HPDE6-E6E7 (cell line): ENCODE data around the gene MRPL2.
"Not testable (repeated sequence)": the region's sequence is repeated elsewhere in the genome, so short reads cannot be mapped to it uniquely, and the experiment has no call there.

Experiments used
- DNase-seq: peaks from one replicate; pipeline ENCODE4 v3.0.0; 2011; ENCODE audit warnings: missing footprints; ENCODE audit errors: extremely low spot score

MRPL2 gene

GRCh38 chr6:43082806-43083655, 23.8 kb upstream of the MRPL2 start:
- DNase-seq = no peak

GRCh38 chr6:43081922-43082321, 22.7 kb upstream of the MRPL2 start:
- DNase-seq = not testable (repeated sequence)

GRCh38 chr6:43081043-43081442, 21.8 kb upstream of the MRPL2 start:
- no peak for DNase-seq

- DNase-seq = no peak
Measured at GRCh38 chr6:43078691-43079090, 19.5 kb upstream of the MRPL2 start.

DNA sequence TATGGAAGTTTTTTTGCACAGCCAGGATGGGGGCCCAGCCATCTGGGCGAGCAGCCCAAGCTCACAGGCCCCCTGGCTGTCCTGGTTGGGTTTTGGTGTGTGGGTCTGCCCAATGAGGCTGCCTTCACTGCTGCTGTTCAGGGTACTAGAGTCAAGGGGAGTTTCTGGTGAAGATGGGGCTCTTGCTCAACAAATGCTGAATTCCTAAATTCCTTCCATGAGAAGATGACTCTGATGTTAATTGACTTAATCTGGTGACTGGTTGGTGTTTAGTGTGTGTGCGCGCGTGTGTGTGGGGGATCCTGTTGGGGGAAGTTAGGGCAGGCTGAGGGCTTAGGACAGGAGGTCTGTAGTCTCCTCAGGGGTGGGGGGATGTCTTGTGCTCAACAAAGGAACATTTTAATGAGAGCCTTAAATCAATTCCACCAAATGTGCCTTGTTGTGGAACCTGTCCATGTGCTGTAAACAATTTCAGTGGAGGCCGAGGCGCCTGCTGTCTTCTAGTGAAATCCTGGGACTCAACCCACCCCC, 18.8 kb upstream of the MRPL2 start:
- no peak for DNase-seq

- no peak for DNase-seq
Measured at GRCh38 chr6:43077333-43077809, 18.1 kb upstream of the MRPL2 start.

DNA sequence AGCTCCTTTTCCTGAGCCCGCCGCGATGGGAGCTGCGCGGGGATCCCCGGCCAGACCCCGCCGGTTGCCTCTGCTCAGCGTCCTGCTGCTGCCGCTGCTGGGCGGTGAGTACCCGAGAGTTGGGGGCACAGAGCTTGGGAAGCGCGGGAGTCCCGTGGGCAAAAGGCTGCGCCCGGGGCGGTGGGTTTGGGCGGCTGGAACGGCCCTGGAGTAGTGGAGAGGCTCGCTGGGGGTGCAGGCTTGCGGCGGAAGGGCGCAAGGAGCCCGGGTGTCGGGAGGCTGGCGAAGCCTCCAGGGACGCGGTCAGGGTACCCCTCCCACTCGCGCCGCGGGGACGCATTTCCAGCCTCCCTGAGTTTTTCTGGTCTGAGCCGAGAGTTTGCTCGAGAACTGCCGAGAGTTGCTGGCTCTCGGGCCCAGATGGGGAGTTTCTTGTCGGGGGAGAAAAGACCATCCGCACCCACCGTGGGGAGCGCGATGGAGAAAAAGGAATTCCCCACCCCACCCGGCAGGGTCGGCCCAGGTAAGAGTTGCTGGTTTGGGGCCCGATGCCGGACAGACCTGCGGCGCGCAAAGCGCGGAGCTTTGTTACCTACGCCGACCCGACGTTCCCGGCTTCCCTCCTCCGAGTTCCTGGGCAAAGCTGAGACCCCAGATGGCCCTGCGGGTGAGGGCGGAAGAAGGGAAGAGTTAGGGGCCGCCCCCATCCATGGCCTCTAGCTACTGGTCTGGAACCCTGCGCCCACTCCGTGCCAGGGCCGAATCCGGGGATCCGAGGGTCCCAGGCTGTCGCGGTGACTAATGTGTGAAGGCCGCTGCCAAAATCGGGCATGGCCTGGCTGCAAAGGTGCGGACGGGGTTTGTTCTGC, 17.5 kb upstream of the MRPL2 start:
- DNase-seq = no peak

DNA sequence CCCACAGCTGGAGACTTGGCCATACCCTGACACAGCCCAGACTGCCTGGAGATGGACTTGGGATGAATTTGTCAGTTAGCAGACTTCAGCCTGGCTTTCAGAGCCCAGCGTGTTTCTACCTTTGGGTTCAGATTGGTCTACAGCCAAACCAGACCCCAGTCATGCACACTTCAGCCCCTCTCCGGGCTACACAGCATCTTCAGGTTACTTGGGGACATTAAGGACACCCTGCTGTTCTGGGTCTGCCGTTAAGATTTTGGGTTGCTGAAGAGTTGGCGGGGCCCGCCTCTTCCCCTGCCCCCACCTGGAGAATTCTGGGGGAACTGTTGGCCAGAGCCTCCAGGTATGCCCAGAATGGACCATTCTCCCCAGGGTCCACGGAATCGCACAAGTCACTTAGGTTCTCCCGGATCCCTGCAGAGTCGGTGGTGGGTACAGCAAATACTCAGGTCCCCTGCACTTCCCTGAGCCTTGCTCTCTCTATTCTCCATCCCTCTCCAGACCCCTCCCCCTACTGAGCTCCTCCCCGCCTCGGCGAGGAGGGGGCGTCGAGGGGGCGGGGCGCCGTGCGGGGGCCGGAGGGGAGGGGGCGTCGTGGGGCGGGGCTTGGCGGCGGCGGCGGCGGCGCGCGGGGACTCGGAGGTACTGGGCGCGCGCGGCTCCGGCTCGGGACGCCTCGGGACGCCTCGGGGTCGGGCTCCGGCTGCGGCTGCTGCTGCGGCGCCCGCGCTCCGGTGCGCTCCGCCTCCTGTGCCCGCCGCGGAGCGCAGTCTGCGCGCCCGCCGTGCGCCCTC, 16.6 kb upstream of the MRPL2 start, which contains the start of gene PTK7:
Gene PTK7 (plus strand): TSS at position 645 of the 794 bp plus-strand sequence. CDS start 175 bp downstream, outside the sequence.
- DNase-seq = no peak

DNA sequence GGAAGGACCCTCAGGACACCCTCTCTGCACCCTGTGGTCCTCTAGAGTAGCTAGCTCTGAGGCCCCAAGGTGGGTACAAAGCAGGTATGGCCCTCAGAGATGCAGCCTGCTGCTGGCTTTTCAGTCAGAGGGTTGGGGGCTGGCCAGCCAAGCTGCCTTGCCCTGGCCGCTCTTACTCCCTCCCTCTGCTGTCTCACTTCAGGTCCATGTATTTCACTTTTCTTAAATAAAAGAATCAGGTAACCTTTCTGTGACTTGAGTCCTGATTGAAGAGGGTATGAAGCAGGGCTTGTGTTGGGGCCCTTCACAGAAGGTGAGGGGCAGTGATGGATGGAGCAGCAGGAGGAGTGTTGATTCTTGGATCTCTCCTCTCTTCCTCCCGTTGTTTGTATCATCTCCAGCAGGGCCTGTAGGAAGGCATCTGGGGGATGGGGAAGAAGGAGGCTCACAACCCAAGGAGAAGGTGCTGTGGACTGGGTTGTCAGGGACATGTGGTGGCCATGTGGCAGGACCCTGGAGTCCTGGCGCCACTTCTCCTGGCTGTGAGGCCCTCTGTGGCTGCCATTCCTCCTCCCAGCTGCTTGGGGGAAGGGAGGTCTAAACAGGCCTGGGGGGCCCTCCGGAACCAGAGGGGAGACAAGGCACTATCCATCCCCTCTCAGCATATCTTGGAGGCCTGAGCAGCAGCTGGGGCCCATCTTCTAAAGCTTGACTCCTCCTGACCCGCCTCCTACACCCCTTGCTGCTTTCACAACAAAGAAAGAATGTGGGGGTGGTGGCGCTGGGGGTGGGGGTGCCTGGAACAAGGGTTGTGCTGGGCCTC, 15.8 kb upstream of the MRPL2 start:
- DNase-seq = no peak

- no peak for DNase-seq
Measured at GRCh38 chr6:43070028-43070632, 10.9 kb upstream of the MRPL2 start.

DNA sequence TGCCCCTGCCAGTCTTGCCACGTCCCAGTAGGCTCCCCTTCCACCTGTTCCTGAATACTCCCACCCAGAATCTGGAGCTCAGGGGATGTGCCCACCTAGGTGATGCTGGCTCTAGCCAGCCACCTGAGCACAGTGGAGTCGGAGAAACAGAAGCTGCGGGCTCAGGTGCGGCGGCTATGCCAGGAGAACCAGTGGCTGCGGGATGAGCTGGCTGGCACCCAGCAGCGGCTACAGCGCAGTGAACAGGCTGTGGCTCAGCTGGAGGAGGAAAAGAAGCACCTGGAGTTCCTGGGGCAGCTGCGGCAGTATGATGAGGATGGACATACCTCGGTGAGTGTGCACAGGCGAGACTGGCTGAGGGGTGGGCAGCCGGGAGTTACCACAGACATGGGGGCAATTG, 3.6 kb upstream of the MRPL2 start:
- no peak for DNase-seq

- DNase-seq = no peak
Measured at GRCh38 chr6:43061861-43062260, 2.6 kb upstream of the MRPL2 start.

DNA sequence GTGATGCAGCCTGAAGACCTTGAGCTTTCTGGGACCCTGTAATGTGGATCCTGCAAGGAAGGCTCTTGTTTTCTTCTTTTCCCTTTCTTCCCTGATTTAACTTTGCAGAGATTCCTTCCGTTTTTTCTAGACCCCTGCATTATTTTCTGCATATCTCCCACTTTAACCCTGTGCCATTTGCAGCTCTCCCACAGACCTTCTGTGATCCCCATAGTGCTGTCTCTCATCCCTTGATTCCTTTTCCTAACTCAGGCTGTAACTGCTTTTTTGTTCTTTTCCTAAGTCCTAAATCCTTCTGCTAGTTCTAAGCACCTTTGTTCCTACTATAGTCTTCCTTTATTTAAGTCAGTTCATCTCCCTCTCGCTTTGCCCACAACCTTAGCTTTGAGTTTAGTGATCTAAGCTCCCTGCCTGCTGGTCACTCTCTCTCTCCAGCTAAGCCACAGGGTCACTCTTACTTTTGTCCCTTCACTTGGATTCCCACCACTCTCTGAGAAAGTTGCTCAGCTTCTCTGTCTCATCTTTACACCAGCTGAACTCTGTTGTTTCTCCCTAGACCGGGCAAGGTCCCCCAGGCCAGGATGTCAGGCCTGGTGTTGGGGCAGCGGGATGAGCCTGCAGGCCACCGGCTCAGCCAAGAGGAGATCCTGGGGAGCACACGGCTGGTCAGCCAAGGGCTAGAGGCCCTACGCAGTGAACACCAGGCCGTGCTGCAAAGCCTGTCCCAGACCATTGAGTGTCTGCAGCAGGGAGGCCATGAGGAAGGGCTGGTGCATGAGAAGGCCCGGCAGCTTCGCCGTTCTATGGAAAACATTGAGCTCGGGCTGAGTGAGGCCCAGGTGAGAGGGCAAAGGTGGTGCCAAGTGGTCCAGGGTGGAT, 1.8 kb upstream of the MRPL2 start:
- no peak for DNase-seq

- DNase-seq = peak; percentile 42
Measured at GRCh38 chr6:43060034-43060754, 960 bp upstream of the MRPL2 start.

DNA sequence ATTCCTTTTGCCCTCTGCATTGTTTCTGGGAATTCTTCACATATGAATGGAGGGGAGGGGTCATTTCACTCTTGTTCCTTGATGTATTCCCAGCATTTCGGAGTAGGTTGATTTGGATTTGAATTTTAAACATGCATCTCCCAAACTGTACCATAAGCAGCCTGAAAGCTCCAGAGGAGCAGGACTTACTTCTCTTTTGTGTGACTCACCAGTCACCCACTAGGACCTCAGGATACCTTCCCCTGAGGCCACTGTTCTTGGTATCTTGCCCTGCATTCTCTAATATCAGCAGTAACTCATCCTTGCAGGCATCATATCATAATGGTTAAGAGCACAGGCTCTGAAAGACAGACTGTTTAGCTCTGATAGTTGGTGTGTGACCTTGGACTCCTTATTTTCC, 703 bp downstream of the MRPL2 start:
- DNase-seq = no peak

DNA sequence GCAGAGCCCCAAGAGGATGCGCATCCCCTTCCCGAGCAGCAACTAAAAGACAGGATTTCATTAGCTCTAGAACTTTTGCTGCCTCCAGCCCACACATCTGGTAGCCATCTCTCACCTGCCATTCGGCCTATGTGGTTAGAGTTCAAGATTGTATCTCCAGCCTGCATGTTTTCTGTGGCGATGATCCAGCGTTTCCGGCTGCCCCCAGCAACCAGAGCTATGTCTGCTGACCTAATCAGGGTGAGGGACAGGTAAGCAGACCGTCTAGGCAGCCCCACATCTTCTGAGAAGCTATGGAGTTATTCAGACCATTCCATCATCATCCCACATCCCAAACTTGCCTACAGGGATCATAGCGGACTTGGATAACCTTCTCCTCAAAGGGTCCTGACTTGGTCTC, 3.3 kb downstream of the MRPL2 start:
- DNase-seq = no peak

DNA sequence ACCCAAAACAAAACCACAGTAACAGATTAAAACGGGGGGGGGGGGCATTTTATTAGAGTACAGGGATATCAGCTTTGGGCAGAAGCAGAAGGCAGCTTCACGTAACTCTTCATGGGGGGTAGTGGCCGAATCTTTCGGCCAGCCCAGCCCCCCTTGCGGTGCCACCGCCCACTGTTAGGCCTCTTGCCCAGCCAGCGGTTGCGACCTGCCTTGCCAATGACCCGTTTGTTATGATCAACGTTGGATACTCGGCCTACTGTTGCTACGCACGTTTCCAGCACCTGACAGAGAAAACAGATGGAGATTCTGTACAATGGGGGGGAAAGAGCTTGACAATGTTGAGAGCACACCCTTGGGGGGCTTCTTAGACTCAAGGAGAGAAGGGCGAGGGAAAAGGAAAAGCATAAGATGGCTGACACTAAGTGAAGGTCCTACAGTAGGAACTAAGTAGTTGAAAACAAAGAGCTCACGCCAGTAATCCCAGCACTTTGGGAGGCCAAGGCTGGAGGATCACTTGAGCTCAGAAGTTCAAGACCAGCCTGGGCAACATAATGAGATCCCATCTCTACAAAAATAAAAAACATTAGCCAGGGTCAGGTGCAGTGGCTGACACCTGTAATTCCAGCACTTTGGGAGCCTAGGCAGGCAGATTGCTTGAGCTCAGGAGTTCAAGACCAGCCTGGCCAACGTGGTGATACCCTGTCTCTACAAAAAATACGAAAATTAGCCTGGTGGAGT, 4.9 kb downstream of the MRPL2 start:
- DNase-seq = no peak
